Activated T-helper 1 cell treated with Interleukin-2 at 50 U/mL for 16 hours (primary cell): ENCODE measurements around the gene KRTAP13-2.

ENCODE experiments used
- DNase-seq: peaks from one replicate; pipeline ENCODE4 v3.0.0-alpha.2; 2020; ENCODE audit warnings: low read depth

The KRTAP13-2 gene

GRCh38 chr21:30372139-30372770, at the start of gene KRTAP13-2:
KRTAP13-2 (minus strand) TSS chr21:30372271; CDS start chr21:30372213, 58 bp downstream.
- DNase-seq = no peak

GRCh38 chr21:30415993-30416392, 43.9 kb upstream of the KRTAP13-2 start:
- no peak for DNase-seq

GRCh38 chr21:30408782-30409494, 36.9 kb upstream of the KRTAP13-2 start:
- no peak for DNase-seq

GRCh38 chr21:30395731-30396130, 23.7 kb upstream of the KRTAP13-2 start, which contains the start of gene KRTAP13-1:
KRTAP13-1 (plus strand) TSS chr21:30396031; CDS start chr21:30396087, 56 bp downstream.
- DNase-seq = no peak

GRCh38 chr21:30391492-30392025, 19.5 kb upstream of the KRTAP13-2 start:
- DNase-seq = no peak

GRCh38 chr21:30382201-30382600, 10.1 kb upstream of the KRTAP13-2 start:
- no peak for DNase-seq

- DNase-seq = no peak
These were observed 16.2 kb downstream of the KRTAP13-2 start for GRCh38 chr21:30355906-30356305.

- no peak for DNase-seq
These were observed 17.6 kb downstream of the KRTAP13-2 start for GRCh38 chr21:30354308-30355005.

- DNase-seq = no peak
These were observed 20.5 kb downstream of the KRTAP13-2 start for GRCh38 chr21:30351534-30351933.

- DNase-seq = no peak
These were observed 22.5 kb downstream of the KRTAP13-2 start for GRCh38 chr21:30349572-30349971.

- no peak for DNase-seq
These were observed 23.6 kb downstream of the KRTAP13-2 start, which contains the start of gene KRTAP23-1 for GRCh38 chr21:30348506-30348905. KRTAP23-1 (minus strand) TSS chr21:30348606; CDS start chr21:30348606, 0 bp downstream.

GRCh38 chr21:30345014-30345413, 27.1 kb downstream of the KRTAP13-2 start:
- no peak for DNase-seq

GRCh38 chr21:30340714-30341573, 31.1 kb downstream of the KRTAP13-2 start:
- no peak for DNase-seq

GRCh38 chr21:30338717-30339116, 33.4 kb downstream of the KRTAP13-2 start:
- no peak for DNase-seq

GRCh38 chr21:30337772-30338171, 34.3 kb downstream of the KRTAP13-2 start:
- no peak for DNase-seq

GRCh38 chr21:30337276-30337744, 34.8 kb downstream of the KRTAP13-2 start, which contains the start of gene KRTAP27-1:
KRTAP27-1 (minus strand) TSS chr21:30337694; CDS start chr21:30337668, 26 bp downstream.
- DNase-seq = no peak

- no peak for DNase-seq
These were observed 35.5 kb downstream of the KRTAP13-2 start for GRCh38 chr21:30336596-30336995.

GRCh38 chr21:30333736-30334135, 38.3 kb downstream of the KRTAP13-2 start:
- no peak for DNase-seq

- no peak for DNase-seq
These were observed 39.4 kb downstream of the KRTAP13-2 start for GRCh38 chr21:30332681-30333080.

- no peak for DNase-seq
These were observed 42.7 kb downstream of the KRTAP13-2 start for GRCh38 chr21:30329203-30329875.

GRCh38 chr21:30326390-30326789, 45.7 kb downstream of the KRTAP13-2 start:
- DNase-seq = no peak
